ENCODE measurements around the gene ZNF618.

Gene ZNF618

DNA sequence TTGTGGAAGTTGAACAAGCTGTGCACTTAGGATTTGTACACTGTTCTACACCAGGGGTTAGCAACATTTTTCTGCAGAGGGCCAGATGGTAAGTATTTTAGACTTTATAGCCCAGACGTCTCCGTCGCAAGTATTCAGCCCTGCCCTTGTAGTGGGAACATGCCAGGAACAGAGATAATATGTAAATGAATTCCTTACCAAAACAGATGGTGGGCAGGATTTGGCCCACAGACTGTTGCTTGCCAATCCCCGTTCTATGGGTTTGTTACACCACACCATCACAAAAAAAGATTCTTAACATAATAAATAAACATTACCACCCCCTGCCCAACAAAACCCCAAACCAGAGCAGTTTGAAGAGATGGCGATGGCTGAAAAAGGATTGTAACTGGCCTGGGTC, 127.6 kb downstream of the ZNF618 start:
- Histone ChIP-seq H4K20me1 (ENCODE audit: insufficient read depth, low read length) (no peaks in the 10 kb centered on the region), H3K4me1 (ENCODE audit: insufficient read depth, low read length) (no peaks in the 10 kb centered on the region), H3K79me2 (ENCODE audit: insufficient read depth, low read length) (no peaks in the 10 kb centered on the region), H3K4me2 (ENCODE audit: insufficient read depth, low read length) (no peak overlapping the region), H3K36me3 (ENCODE audit: insufficient read depth, low read length) (no peaks in the 10 kb centered on the region), H3K9ac (ENCODE audit: low read depth, low read length) (no peak overlapping the region), H2AFZ (ENCODE audit: low read depth, low read length) (no peak overlapping the region), H3K4me3 (ENCODE audit: low read depth in 1 of 2, low read length in 2 of 2) (no peak overlapping the region), H3K27ac (ENCODE audit: low read length) (no peak overlapping the region), H3K9me3 (ENCODE audit: insufficient read depth, low read length, severe bottlenecking) (no peaks in the 10 kb centered on the region), H3K27me3 (ENCODE audit: insufficient read depth, low read length, poor library complexity) (no peaks in the 10 kb centered on the region)
- ATAC-seq (ENCODE audit: insufficient read depth, low read depth) (no peak), DNase-seq (no peak)
- no peak for TF ChIP-seq EZH2 (IDR thresholded peaks at IDR 0.05; ENCODE audit: borderline replicate concordance, low read depth, low read length, severe bottlenecking)
- TF ChIP-seq, protein P1, sequence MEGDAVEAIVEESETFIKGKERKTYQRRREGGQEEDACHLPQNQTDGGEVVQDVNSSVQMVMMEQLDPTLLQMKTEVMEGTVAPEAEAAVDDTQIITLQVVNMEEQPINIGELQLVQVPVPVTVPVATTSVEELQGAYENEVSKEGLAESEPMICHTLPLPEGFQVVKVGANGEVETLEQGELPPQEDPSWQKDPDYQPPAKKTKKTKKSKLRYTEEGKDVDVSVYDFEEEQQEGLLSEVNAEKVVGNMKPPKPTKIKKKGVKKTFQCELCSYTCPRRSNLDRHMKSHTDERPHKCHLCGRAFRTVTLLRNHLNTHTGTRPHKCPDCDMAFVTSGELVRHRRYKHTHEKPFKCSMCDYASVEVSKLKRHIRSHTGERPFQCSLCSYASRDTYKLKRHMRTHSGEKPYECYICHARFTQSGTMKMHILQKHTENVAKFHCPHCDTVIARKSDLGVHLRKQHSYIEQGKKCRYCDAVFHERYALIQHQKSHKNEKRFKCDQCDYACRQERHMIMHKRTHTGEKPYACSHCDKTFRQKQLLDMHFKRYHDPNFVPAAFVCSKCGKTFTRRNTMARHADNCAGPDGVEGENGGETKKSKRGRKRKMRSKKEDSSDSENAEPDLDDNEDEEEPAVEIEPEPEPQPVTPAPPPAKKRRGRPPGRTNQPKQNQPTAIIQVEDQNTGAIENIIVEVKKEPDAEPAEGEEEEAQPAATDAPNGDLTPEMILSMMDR (IDR thresholded peaks at IDR 0.05; ENCODE audit: borderline replicate concordance, extremely low read depth, low read length, poor library complexity, severe bottlenecking): no peak

DNA sequence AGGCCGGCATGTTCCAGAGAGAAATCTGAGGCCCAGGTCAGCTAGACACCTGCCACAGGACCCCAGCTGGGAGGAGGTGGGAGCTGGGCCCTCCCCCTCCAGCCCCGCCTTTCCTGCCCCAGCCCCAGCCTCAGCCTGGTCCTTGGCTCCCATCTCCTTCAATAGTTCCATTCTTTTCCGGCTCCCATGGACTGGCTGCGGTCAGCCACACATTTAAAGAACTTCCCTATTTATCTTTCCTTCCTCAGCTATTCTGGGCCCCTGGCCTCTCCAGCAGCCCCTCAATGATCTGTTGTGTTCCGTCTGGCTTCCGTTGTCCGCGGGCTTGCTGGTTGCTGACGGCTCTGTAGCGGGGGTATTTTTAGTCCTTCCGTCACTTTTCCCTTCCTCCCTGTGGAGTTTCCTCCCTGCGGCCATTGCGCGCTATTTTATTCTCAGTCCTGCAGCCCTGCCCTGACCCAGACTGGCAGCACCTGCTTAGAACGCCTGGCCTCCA, 128.2 kb downstream of the ZNF618 start:
- ATAC-seq (ENCODE audit: insufficient read depth, low read depth): no peak
- no peak for DNase-seq
- Histone ChIP-seq H3K27me3 (ENCODE audit: insufficient read depth, low read length, poor library complexity) (no peaks in the 10 kb centered on the region), H4K20me1 (ENCODE audit: insufficient read depth, low read length) (no peaks in the 10 kb centered on the region), H3K27ac (ENCODE audit: low read length) (no peak overlapping the region), H3K4me2 (ENCODE audit: insufficient read depth, low read length) (no peak overlapping the region), H2AFZ (ENCODE audit: low read depth, low read length) (no peak overlapping the region), H3K36me3 (ENCODE audit: insufficient read depth, low read length) (no peaks in the 10 kb centered on the region), H3K9me3 (ENCODE audit: insufficient read depth, low read length, severe bottlenecking) (no peaks in the 10 kb centered on the region), H3K79me2 (ENCODE audit: insufficient read depth, low read length) (no peaks in the 10 kb centered on the region), H3K4me3 (ENCODE audit: low read depth in 1 of 2, low read length in 2 of 2) (no peak overlapping the region), H3K9ac (ENCODE audit: low read depth, low read length) (no peak overlapping the region), H3K4me1 (ENCODE audit: insufficient read depth, low read length) (no peaks in the 10 kb centered on the region)
- TF ChIP-seq EZH2 (IDR thresholded peaks at IDR 0.05; ENCODE audit: borderline replicate concordance, low read depth, low read length, severe bottlenecking): no peak
- TF ChIP-seq, protein P1 (IDR thresholded peaks at IDR 0.05; ENCODE audit: borderline replicate concordance, extremely low read depth, low read length, poor library complexity, severe bottlenecking): no peak

GRCh38 chr9:114005371-114006154, 129.5 kb downstream of the ZNF618 start:
- H3K4me1 ChIP-seq (ENCODE audit: insufficient read depth, low read length): no peaks in the 10 kb centered on the region
- DNase-seq (no peak), ATAC-seq (ENCODE audit: insufficient read depth, low read depth) (no peak)
- no peak overlapping the region for H3K4me3 ChIP-seq (ENCODE audit: low read depth in 1 of 2, low read length in 2 of 2)
- H3K9ac ChIP-seq (ENCODE audit: low read depth, low read length): no peak overlapping the region
- H3K27me3 ChIP-seq (ENCODE audit: insufficient read depth, low read length, poor library complexity): no peaks in the 10 kb centered on the region
- H4K20me1 ChIP-seq (ENCODE audit: insufficient read depth, low read length): no peaks in the 10 kb centered on the region
- H3K79me2 ChIP-seq (ENCODE audit: insufficient read depth, low read length): no peaks in the 10 kb centered on the region
- H3K36me3 ChIP-seq (ENCODE audit: insufficient read depth, low read length): no peaks in the 10 kb centered on the region
- H3K9me3 ChIP-seq (ENCODE audit: insufficient read depth, low read length, severe bottlenecking): no peaks in the 10 kb centered on the region
- no peak overlapping the region for H3K27ac ChIP-seq (ENCODE audit: low read length)
- no peak overlapping the region for H3K4me2 ChIP-seq (ENCODE audit: insufficient read depth, low read length)
- TF ChIP-seq EZH2 (IDR thresholded peaks at IDR 0.05; ENCODE audit: borderline replicate concordance, low read depth, low read length, severe bottlenecking): no peak
- TF ChIP-seq, protein P1 (IDR thresholded peaks at IDR 0.05; ENCODE audit: borderline replicate concordance, extremely low read depth, low read length, poor library complexity, severe bottlenecking): no peak
- no peak overlapping the region for H2AFZ ChIP-seq (ENCODE audit: low read depth, low read length)
